Omental fat pad (tissue), 4 donors: ENCODE data around the gene DES. TPM values are rescaled to one million over a fixed set of nuclear protein-coding genes. Genes with fewer than 3 reads are reported as not detected.
"Not testable (repeated sequence)": the region's sequence is repeated elsewhere in the genome, so short reads cannot be mapped to it uniquely, and the experiment has no call there.

ENCODE experiments used
- ATAC-seq: fragments of 150-250 bp; one replicate; pipeline ENCODE4 v1.9.1; 2016; ENCODE audit warnings: mild to moderate bottlenecking, moderate library complexity; ENCODE audit not compliant: low FRiP score
- DNase-seq: peaks from one replicate; pipeline ENCODE4 v3.0.0-alpha.2; 2019; ENCODE audit warnings: low spot score
- CTCF ChIP-seq, 3 donors: fragments of 450-650 bp; IDR thresholded peaks; one replicate each; pipeline ENCODE4 v1.5.1; 2016 to 2017; ENCODE audit warnings: antibody characterized with exemption in 3 of 3, mild to moderate bottlenecking in 3 of 3, moderate library complexity in 2 of 3
- total RNA-seq, 4 donors: library from RNA; depleted of rRNA; stranded (reverse); fragments of >200 nt; gene quantifications; one replicate each; pipeline ENCODE4 v1.1.0, GENCODE V29; 2016

DES gene
- total RNA-seq, 4 donors from 2014 or later = 39.4 to 292 (median 182) TPM

- ATAC-seq (no peak), DNase-seq (no peak)
- no peak for TF ChIP-seq CTCF (IDR thresholded peaks at IDR 0.05)
Measured at GRCh38 chr2:219405451-219405850, 12.7 kb upstream of the DES start.

GRCh38 chr2:219405958-219406860, 12.0 kb upstream of the DES start:
- TF ChIP-seq CTCF (IDR thresholded peaks at IDR 0.05) = no peak
- no peak for DNase-seq
- no peak for ATAC-seq

GRCh38 chr2:219406861-219407230, 11.3 kb upstream of the DES start:
- ATAC-seq = peak; percentile 39
- no peak for DNase-seq

GRCh38 chr2:219407343-219407742, 10.8 kb upstream of the DES start:
- DNase-seq, ATAC-seq: not testable (repeated sequence)

More at GRCh38 chr2:219406861-219407230, 11.3 kb upstream of the DES start:
- no peak for TF ChIP-seq CTCF (IDR thresholded peaks at IDR 0.05)

GRCh38 chr2:219408204-219408603, 10.0 kb upstream of the DES start:
- TF ChIP-seq CTCF (IDR thresholded peaks at IDR 0.05) = no peak
- ATAC-seq (no peak), DNase-seq (no peak)

- no peak for DNase-seq
- no peak for TF ChIP-seq CTCF (IDR thresholded peaks at IDR 0.05)
Measured at GRCh38 chr2:219408631-219409030, 9.5 kb upstream of the DES start.

GRCh38 chr2:219409619-219410018, 8.6 kb upstream of the DES start:
- DNase-seq = no peak
- no peak for TF ChIP-seq CTCF (IDR thresholded peaks at IDR 0.05)

More at GRCh38 chr2:219408631-219409030, 9.5 kb upstream of the DES start:
- ATAC-seq = no peak

More at GRCh38 chr2:219409619-219410018, 8.6 kb upstream of the DES start:
- no peak for ATAC-seq
